ENCODE results near the gene B3GAT1. TPM values are rescaled to one million over a fixed set of nuclear protein-coding genes. Genes with fewer than 3 reads are reported as not detected.

The B3GAT1 gene
- total RNA-seq, 1 donor from 2014 or later: 1.9 TPM

DNA sequence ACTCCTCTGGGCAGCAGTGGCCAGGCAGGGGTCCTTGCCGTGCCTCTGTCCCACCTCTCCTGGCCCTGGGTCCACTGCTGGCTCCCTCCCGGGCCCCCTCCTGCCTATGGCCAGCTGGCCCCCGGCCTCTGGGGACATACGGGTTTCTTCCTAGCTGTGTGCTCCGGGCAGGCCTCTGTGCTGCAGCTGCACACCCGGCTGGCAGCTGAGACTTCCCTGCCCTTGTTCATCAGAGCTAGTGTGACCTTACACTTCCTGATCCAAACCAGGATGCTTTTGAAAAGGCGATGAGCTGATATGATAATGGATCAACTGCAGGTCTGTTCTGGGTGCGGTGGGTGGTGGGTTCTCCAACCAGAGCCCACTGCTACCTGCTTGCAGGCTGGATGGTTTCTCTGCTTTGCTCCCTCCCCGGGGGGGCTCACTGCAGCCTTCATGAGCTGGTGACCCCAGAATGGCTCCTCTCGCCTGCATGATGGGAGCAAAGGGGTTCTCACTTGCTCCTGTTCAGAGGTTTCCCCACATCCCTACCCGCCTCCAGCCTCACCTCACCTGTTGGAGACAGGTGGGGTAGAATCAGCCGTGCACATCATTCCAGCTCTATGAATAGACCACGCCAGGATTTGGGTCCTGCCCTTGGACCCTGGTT lies 13.3 kb downstream of the B3GAT1 start:
- Mint-ChIP-seq H3K4me3 (ENCODE audit: unreplicated experiment) (no peak overlapping the region), H3K9me3 (ENCODE audit: unreplicated experiment) (peaks cover 4% of the 10 kb centered on the region), H3K27ac (ENCODE audit: unreplicated experiment) (no peak overlapping the region), H3K36me3 (ENCODE audit: low read depth, unreplicated experiment) (no peaks in the 10 kb centered on the region), H3K4me1 (ENCODE audit: low read depth, unreplicated experiment) (peaks cover 6% of the 10 kb centered on the region), H3K27me3 (ENCODE audit: low read depth, unreplicated experiment) (peaks cover 27% of the 10 kb centered on the region)
- no peak overlapping the region for H3K9ac ChIP-seq (ENCODE audit: low read length)
- no peaks in the 10 kb centered on the region for H3K79me2 ChIP-seq (ENCODE audit: insufficient read depth, low read length)
- no peaks in the 10 kb centered on the region for H3K36me3 ChIP-seq (ENCODE audit: insufficient read depth, low read length)
- no peak overlapping the region for H3K27ac ChIP-seq (ENCODE audit: low read depth, low read length)
- TF ChIP-seq, protein P1, sequence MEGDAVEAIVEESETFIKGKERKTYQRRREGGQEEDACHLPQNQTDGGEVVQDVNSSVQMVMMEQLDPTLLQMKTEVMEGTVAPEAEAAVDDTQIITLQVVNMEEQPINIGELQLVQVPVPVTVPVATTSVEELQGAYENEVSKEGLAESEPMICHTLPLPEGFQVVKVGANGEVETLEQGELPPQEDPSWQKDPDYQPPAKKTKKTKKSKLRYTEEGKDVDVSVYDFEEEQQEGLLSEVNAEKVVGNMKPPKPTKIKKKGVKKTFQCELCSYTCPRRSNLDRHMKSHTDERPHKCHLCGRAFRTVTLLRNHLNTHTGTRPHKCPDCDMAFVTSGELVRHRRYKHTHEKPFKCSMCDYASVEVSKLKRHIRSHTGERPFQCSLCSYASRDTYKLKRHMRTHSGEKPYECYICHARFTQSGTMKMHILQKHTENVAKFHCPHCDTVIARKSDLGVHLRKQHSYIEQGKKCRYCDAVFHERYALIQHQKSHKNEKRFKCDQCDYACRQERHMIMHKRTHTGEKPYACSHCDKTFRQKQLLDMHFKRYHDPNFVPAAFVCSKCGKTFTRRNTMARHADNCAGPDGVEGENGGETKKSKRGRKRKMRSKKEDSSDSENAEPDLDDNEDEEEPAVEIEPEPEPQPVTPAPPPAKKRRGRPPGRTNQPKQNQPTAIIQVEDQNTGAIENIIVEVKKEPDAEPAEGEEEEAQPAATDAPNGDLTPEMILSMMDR (IDR thresholded peaks at IDR 0.05; ENCODE audit: insufficient read depth, low read depth, low read length): no peak
- TF ChIP-seq EZH2 (IDR thresholded peaks at IDR 0.05; ENCODE audit: insufficient read depth, low read length): no peak
- H3K4me2 ChIP-seq (ENCODE audit: low read length): no peak overlapping the region
- H3K27me3 ChIP-seq (ENCODE audit: insufficient read depth, low read length): no peaks in the 10 kb centered on the region
- H3K4me3 ChIP-seq (ENCODE audit: insufficient read depth, low read depth, low read length): no peak overlapping the region
- no peaks in the 10 kb centered on the region for H3K9me3 ChIP-seq (ENCODE audit: insufficient read depth, low read depth, low read length)
- no peak overlapping the region for H2AFZ ChIP-seq (ENCODE audit: low read depth, low read length)
- H4K20me1 ChIP-seq (ENCODE audit: insufficient read depth, low read length): no peaks in the 10 kb centered on the region
- DNase-seq (ENCODE audit: low read depth) (no peak), FAIRE-seq (no peak)
- no peaks in the 10 kb centered on the region for H3K4me1 ChIP-seq (ENCODE audit: insufficient read depth, low read length)

DNA sequence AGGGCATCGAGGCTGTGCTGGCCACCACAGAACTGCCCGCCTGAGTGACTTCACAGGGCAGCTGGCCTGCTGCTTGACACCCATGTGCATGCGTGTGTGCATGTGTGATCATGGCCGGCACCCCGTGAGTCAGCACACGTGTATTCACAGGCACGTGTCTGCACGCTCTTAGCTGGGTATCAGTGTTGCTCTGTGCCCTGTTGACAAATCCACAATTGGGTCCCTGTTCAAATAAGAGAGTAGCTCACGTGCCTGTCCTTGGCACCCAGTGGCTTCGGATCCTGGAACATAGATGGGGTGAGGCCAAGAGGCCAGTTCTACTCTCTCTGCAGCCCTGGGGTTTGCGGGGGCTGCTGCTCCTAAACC lies 14.0 kb downstream of the B3GAT1 start:
- H3K4me1 Mint-ChIP-seq (ENCODE audit: low read depth, unreplicated experiment): peaks cover 6% of the 10 kb centered on the region
- H3K79me2 ChIP-seq (ENCODE audit: insufficient read depth, low read length): no peaks in the 10 kb centered on the region
- no peak for DNase-seq (ENCODE audit: low read depth)
- no peak overlapping the region for H3K9ac ChIP-seq (ENCODE audit: low read length)
- H3K36me3 Mint-ChIP-seq (ENCODE audit: low read depth, unreplicated experiment): no peaks in the 10 kb centered on the region
- FAIRE-seq: no peak
- H2AFZ ChIP-seq (ENCODE audit: low read depth, low read length): no peak overlapping the region
- H3K4me1 ChIP-seq (ENCODE audit: insufficient read depth, low read length): no peaks in the 10 kb centered on the region
- H3K27ac Mint-ChIP-seq (ENCODE audit: unreplicated experiment): no peak overlapping the region
- peaks cover 4% of the 10 kb centered on the region for H3K9me3 Mint-ChIP-seq (ENCODE audit: unreplicated experiment)
- no peak for TF ChIP-seq EZH2 (IDR thresholded peaks at IDR 0.05; ENCODE audit: insufficient read depth, low read length)
- TF ChIP-seq, protein P1 (IDR thresholded peaks at IDR 0.05; ENCODE audit: insufficient read depth, low read depth, low read length): no peak
- H3K4me3 Mint-ChIP-seq (ENCODE audit: unreplicated experiment): no peak overlapping the region
- no peaks in the 10 kb centered on the region for H3K9me3 ChIP-seq (ENCODE audit: insufficient read depth, low read depth, low read length)
- no peak overlapping the region for H3K4me3 ChIP-seq (ENCODE audit: insufficient read depth, low read depth, low read length)
- no peaks in the 10 kb centered on the region for H3K27me3 ChIP-seq (ENCODE audit: insufficient read depth, low read length)
- H3K27ac ChIP-seq (ENCODE audit: low read depth, low read length): no peak overlapping the region
- no peak overlapping the region for H3K4me2 ChIP-seq (ENCODE audit: low read length)
- peaks cover 31% of the 10 kb centered on the region for H3K27me3 Mint-ChIP-seq (ENCODE audit: low read depth, unreplicated experiment)
- H4K20me1 ChIP-seq (ENCODE audit: insufficient read depth, low read length): no peaks in the 10 kb centered on the region
- no peaks in the 10 kb centered on the region for H3K36me3 ChIP-seq (ENCODE audit: insufficient read depth, low read length)

DNA sequence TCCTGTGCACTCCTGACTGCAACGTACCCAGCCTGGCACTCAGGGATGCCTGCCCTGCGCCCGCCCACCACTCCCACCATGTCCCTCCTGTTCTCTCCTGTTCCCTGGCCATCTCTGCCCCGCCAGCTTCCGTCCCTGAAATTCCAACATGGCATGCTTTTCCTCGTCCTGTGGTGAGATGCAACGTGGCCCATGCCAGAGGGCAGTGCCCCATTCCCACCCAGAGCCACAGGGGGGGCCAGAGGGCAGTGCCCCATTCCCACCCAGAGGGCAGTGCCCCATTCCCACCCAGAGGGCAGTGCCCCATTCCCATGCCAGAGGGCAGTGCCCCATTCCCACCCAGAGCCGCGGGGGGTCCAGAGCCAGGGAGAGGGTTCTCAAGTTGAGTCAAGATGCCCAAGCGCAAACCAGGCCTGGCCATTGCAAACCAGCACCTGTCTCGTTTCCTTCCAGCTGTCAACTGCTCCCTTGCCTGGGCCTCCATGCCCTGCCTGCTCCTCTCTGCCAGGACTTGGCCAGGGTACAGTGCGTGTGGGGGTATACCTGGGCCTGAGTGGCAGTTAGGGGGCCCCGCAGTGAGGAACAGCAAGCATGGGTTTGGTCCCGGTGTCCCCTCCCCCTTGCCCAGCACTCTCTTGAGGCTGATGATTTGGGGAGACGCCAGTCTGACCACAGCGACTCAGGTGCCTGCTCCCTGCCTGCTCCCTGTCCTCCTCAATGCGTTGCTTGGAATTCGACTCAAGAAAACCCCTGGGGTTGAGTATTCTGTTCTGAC lies 14.6 kb downstream of the B3GAT1 start:
- Mint-ChIP-seq H3K4me3 (ENCODE audit: unreplicated experiment) (no peak overlapping the region), H3K27me3 (ENCODE audit: low read depth, unreplicated experiment) (peaks cover 37% of the 10 kb centered on the region), H3K4me1 (ENCODE audit: low read depth, unreplicated experiment) (peaks cover 6% of the 10 kb centered on the region), H3K36me3 (ENCODE audit: low read depth, unreplicated experiment) (no peaks in the 10 kb centered on the region), H3K9me3 (ENCODE audit: unreplicated experiment) (peaks cover 4% of the 10 kb centered on the region), H3K27ac (ENCODE audit: unreplicated experiment) (no peak overlapping the region)
- DNase-seq (ENCODE audit: low read depth) (no peak), FAIRE-seq (no peak)
- Histone ChIP-seq H2AFZ (ENCODE audit: low read depth, low read length) (no peak overlapping the region), H3K9ac (ENCODE audit: low read length) (no peak overlapping the region), H3K4me1 (ENCODE audit: insufficient read depth, low read length) (no peaks in the 10 kb centered on the region), H3K9me3 (ENCODE audit: insufficient read depth, low read depth, low read length) (no peaks in the 10 kb centered on the region), H3K79me2 (ENCODE audit: insufficient read depth, low read length) (no peaks in the 10 kb centered on the region), H3K27ac (ENCODE audit: low read depth, low read length) (no peak overlapping the region), H3K27me3 (ENCODE audit: insufficient read depth, low read length) (no peaks in the 10 kb centered on the region), H3K36me3 (ENCODE audit: insufficient read depth, low read length) (no peaks in the 10 kb centered on the region), H3K4me2 (ENCODE audit: low read length) (no peak overlapping the region), H3K4me3 (ENCODE audit: insufficient read depth, low read depth, low read length) (no peak overlapping the region), H4K20me1 (ENCODE audit: insufficient read depth, low read length) (no peaks in the 10 kb centered on the region)
- no peak for TF ChIP-seq EZH2 (IDR thresholded peaks at IDR 0.05; ENCODE audit: insufficient read depth, low read length)
- TF ChIP-seq, protein P1 (IDR thresholded peaks at IDR 0.05; ENCODE audit: insufficient read depth, low read depth, low read length): no peak
